8988T (cell line): Measurements from ENCODE around the gene TCAP.
A peak's percentile ranks its signal among the peaks of the same experiment; 100 is the strongest.

ENCODE experiments used
- DNase-seq: peaks from one replicate; pipeline ENCODE4 v3.0.0; 2011

Gene TCAP

GRCh38 chr17:39629494-39629880 is 35.7 kb upstream of the TCAP start:
- DNase-seq: no peak

GRCh38 chr17:39629898-39630297 is 35.3 kb upstream of the TCAP start:
- DNase-seq: no peak

GRCh38 chr17:39631403-39631802 is 33.7 kb upstream of the TCAP start:
- DNase-seq: no peak

GRCh38 chr17:39632153-39632941 is 32.8 kb upstream of the TCAP start:
- DNase-seq: no peak

GRCh38 chr17:39633570-39634183 is 31.5 kb upstream of the TCAP start:
- no peak for DNase-seq

GRCh38 chr17:39634384-39634871 is 30.7 kb upstream of the TCAP start:
- DNase-seq: no peak

GRCh38 chr17:39635614-39636176 is 29.5 kb upstream of the TCAP start:
- no peak for DNase-seq

- no peak for DNase-seq
Measured at GRCh38 chr17:39636587-39636926, 28.6 kb upstream of the TCAP start.

GRCh38 chr17:39636927-39637736 is 28.0 kb upstream of the TCAP start, which contains the start of gene STARD3:
Gene STARD3, plus strand, starts transcription at chr17:39637144. Its CDS starts 16,388 bp downstream, at chr17:39653532.
- peak; percentile 77 for DNase-seq

- no peak for DNase-seq
Measured at GRCh38 chr17:39638317-39638716, 26.8 kb upstream of the TCAP start.

GRCh38 chr17:39639043-39639442 is 26.1 kb upstream of the TCAP start:
- DNase-seq: no peak

- DNase-seq: no peak
Measured at GRCh38 chr17:39639566-39640458, 25.3 kb upstream of the TCAP start.

GRCh38 chr17:39640591-39641031 is 24.5 kb upstream of the TCAP start:
- DNase-seq: no peak

- no peak for DNase-seq
Measured at GRCh38 chr17:39641097-39641496, 24.1 kb upstream of the TCAP start.

GRCh38 chr17:39641883-39642282 is 23.3 kb upstream of the TCAP start:
- DNase-seq: no peak

- no peak for DNase-seq
Measured at GRCh38 chr17:39642291-39643074, 22.7 kb upstream of the TCAP start.

- DNase-seq: no peak
Measured at GRCh38 chr17:39643271-39643670, 21.9 kb upstream of the TCAP start.

- no peak for DNase-seq
Measured at GRCh38 chr17:39647256-39647655, 17.9 kb upstream of the TCAP start.

GRCh38 chr17:39648616-39649366 is 16.4 kb upstream of the TCAP start:
- no peak for DNase-seq

- no peak for DNase-seq
Measured at GRCh38 chr17:39650121-39650579, 15.0 kb upstream of the TCAP start.
